Activated CD4-positive, alpha-beta T cell treated with anti-CD3 and anti-CD28 coated beads for 48 hours (primary cell): ENCODE data around the gene ZNF415.
A peak's percentile ranks its signal among the peaks of the same experiment; 100 is the strongest.
"Not testable (repeated sequence)": the region's sequence is repeated elsewhere in the genome, so short reads cannot be mapped to it uniquely, and the experiment has no call there.

Experiments
- DNase-seq: peaks from one replicate; pipeline ENCODE4 v3.0.0-alpha.2; 2020

The ZNF415 gene

GRCh38 chr19:53132141-53132991 is at the start of gene ZNF415:
TSS of gene ZNF415 (minus strand) at chr19:53132910. CDS start at chr19:53122676, 10,234 bp downstream.
- DNase-seq: peak; percentile 64

- DNase-seq: no peak
Observed at GRCh38 chr19:53182202-53182601, 49.5 kb upstream of the ZNF415 start.

- no peak for DNase-seq
Observed at GRCh38 chr19:53177986-53178385, 45.3 kb upstream of the ZNF415 start.

GRCh38 chr19:53172889-53173288 is 40.2 kb upstream of the ZNF415 start:
- no peak for DNase-seq

GRCh38 chr19:53165691-53166091 is 33.0 kb upstream of the ZNF415 start:
- DNase-seq: no peak

- no peak for DNase-seq
Observed at GRCh38 chr19:53161123-53161522, 28.4 kb upstream of the ZNF415 start.

GRCh38 chr19:53160350-53160749 is 27.6 kb upstream of the ZNF415 start:
- no peak for DNase-seq

- peak; percentile 56 for DNase-seq
Observed at GRCh38 chr19:53158119-53158656, 25.5 kb upstream of the ZNF415 start.

GRCh38 chr19:53157626-53158025 is 24.9 kb upstream of the ZNF415 start:
- no peak for DNase-seq

GRCh38 chr19:53156850-53157249 is 24.1 kb upstream of the ZNF415 start:
- no peak for DNase-seq

- no peak for DNase-seq
Observed at GRCh38 chr19:53147645-53148044, 14.9 kb upstream of the ZNF415 start.

GRCh38 chr19:53140351-53140750 is 7.6 kb upstream of the ZNF415 start:
- no peak for DNase-seq

GRCh38 chr19:53136432-53136831 is 3.7 kb upstream of the ZNF415 start:
- no peak for DNase-seq

- DNase-seq: no peak
Observed at GRCh38 chr19:53131727-53132126, 983 bp downstream of the ZNF415 start.

GRCh38 chr19:53131085-53131590 is 1.6 kb downstream of the ZNF415 start:
- DNase-seq: no peak

GRCh38 chr19:53130506-53130905 is 2.2 kb downstream of the ZNF415 start:
- DNase-seq: no peak

- not testable (repeated sequence) for DNase-seq
Observed at GRCh38 chr19:53126733-53127526, 5.8 kb downstream of the ZNF415 start.

GRCh38 chr19:53123400-53123799 is 9.3 kb downstream of the ZNF415 start:
- no peak for DNase-seq

- DNase-seq: no peak
Observed at GRCh38 chr19:53112286-53112685, 20.4 kb downstream of the ZNF415 start.

- DNase-seq: no peak
Observed at GRCh38 chr19:53109527-53109926, 23.2 kb downstream of the ZNF415 start.

GRCh38 chr19:53103234-53104203 is 29.2 kb downstream of the ZNF415 start, which contains the start of gene ZNF160:
TSS of gene ZNF160 (minus strand) at chr19:53103422. CDS start at chr19:53086276, 17,146 bp downstream.
- peak; percentile 99 for DNase-seq

- DNase-seq: peak; percentile 64
Observed at GRCh38 chr19:53102756-53103233, 29.9 kb downstream of the ZNF415 start.
